H1 (cell line): Measurements from ENCODE around the gene CPM. TPM values are rescaled to one million over a fixed set of nuclear protein-coding genes. Genes with fewer than 3 reads are reported as not detected.

Source experiments
- CTCF ChIA-PET: fragments of 300-600 bp; sonication (Branson Sonifier 250); formaldehyde crosslinking; loops from one replicate; lab custom pipeline; 2021; ENCODE audit not compliant: partially characterized antibody; lab: Charles Lee
- POLR2A ChIA-PET: fragments of 300-600 bp; sonication (Branson Sonifier 250); formaldehyde crosslinking; loops from one replicate; lab custom pipeline; 2021; ENCODE audit warnings: inconsistent platforms; ENCODE audit not compliant: partially characterized antibody; lab: Charles Lee
- DNase-seq, 2 experiments: peaks; one replicate each; pipeline versions ENCODE4 v3.0.0 to v3.0.0-alpha.2; 2010 to 2022; ENCODE audit warnings: low spot score in 2 of 2, low read depth in 1 of 2, mixed read lengths in 1 of 2
- FAIRE-seq: peaks from 2 replicates; lab custom pipeline; 2011; peaks lifted over from hg19 to GRCh38; lab: Jason Lieb, UNC
- H2AFZ ChIP-seq: 2 replicates; pipeline ENCODE4 v1.8.1; 2012; ENCODE audit warnings: low read length, inconsistent platforms
- H2AK5ac ChIP-seq: 2 replicates; pipeline ENCODE4 v1.6.1; 2013; ENCODE audit warnings: low read depth, low read length
- H2BK120ac ChIP-seq: replicated peaks from 2 replicates; pipeline ENCODE3; 2013; ENCODE audit warnings: low read depth, low read length, inconsistent platforms
- H2BK12ac ChIP-seq: 2 replicates; pipeline ENCODE4 v1.6.1; 2013; ENCODE audit warnings: low read depth, low read length
- H2BK15ac ChIP-seq: 2 replicates; pipeline ENCODE4 v1.6.1; 2013; ENCODE audit warnings: low read length
- H2BK20ac ChIP-seq: 2 replicates; pipeline ENCODE4 v1.6.1; 2013; ENCODE audit warnings: low read length
- H2BK5ac ChIP-seq: 2 replicates; pipeline ENCODE4 v1.6.1; 2013; ENCODE audit warnings: low read depth, low read length
- H3K14ac ChIP-seq: 2 replicates; pipeline ENCODE4 v1.6.1; 2013; ENCODE audit warnings: inconsistent platforms; ENCODE audit not compliant: insufficient read length
- H3K18ac ChIP-seq: 2 replicates; pipeline ENCODE4 v1.6.1; 2013; ENCODE audit warnings: low read length; ENCODE audit errors: extremely low read depth
- H3K23ac ChIP-seq: 2 replicates; pipeline ENCODE4 v1.6.1; 2013; ENCODE audit warnings: inconsistent platforms; ENCODE audit not compliant: insufficient read length
- H3K23me2 ChIP-seq: 2 replicates; pipeline ENCODE4 v1.6.1; 2013; ENCODE audit warnings: low read depth, low read length
- H3K27ac ChIP-seq: 2 replicates; pipeline ENCODE4 v1.6.1; 2011; ENCODE audit warnings: low read depth, low read length, inconsistent platforms
- H3K27me3 ChIP-seq, 4 experiments: replicated peaks in 1 of 4; 1 replicate in 1 of 4; 2 replicates in 3 of 4; pipeline versions ENCODE4 v1.6.1 to v1.8.1; 2011 to 2013; ENCODE audit warnings: low read length in 3 of 4, mild to moderate bottlenecking in 3 of 4, inconsistent platforms in 2 of 4, mixed read lengths in 2 of 4, moderate library complexity in 1 of 4; ENCODE audit not compliant: control insufficient read depth in 3 of 4, insufficient read depth in 3 of 4; ENCODE audit errors: extremely low read depth in 1 of 4
- H3K36me3 ChIP-seq, 4 experiments: 2 replicates each; pipeline versions ENCODE4 v1.6.1 to v1.8.1; 2011 to 2013; ENCODE audit warnings: mild to moderate bottlenecking in 4 of 4, low read length in 3 of 4, moderate library complexity in 2 of 4, control low read depth in 1 of 4, inconsistent platforms in 1 of 4; ENCODE audit not compliant: insufficient read depth in 4 of 4, control insufficient read depth in 2 of 4
- H3K4ac ChIP-seq: replicated peaks from 2 replicates; pipeline ENCODE3; 2013; ENCODE audit warnings: low read length, low read depth, mixed read lengths, inconsistent platforms; ENCODE audit not compliant: insufficient read length
- H3K4me1 ChIP-seq, 4 experiments: replicated peaks in 1 of 4; 1 replicate in 1 of 4; 2 replicates in 3 of 4; pipeline versions ENCODE4 v1.6.1 to v1.8.1; 2011 to 2013; ENCODE audit warnings: low read length in 3 of 4, inconsistent platforms in 2 of 4, mixed read lengths in 1 of 4; ENCODE audit not compliant: insufficient read depth in 4 of 4, control insufficient read depth in 3 of 4
- H3K4me2 ChIP-seq, 2 experiments: 2 replicates each; pipeline versions ENCODE4 v1.6.1 to v1.8.1; 2011 to 2013; ENCODE audit warnings: low read depth in 2 of 2, low read length in 2 of 2, control low read depth in 1 of 2, inconsistent platforms in 1 of 2, mild to moderate bottlenecking in 1 of 2; ENCODE audit not compliant: insufficient read depth in 1 of 2
- H3K4me3 ChIP-seq, 4 experiments: fragments of 200-600, 300-600 bp in 1 of 4; sonication (generic), shearing (Covaris generic), sonication (Bioruptor Twin) in 1 of 4; 2 replicates each; pipeline versions ENCODE4 v1.5.1 to v1.8.1; 2011 to 2016; ENCODE audit warnings: low read length in 4 of 4, low read depth in 3 of 4, control low read depth in 2 of 4, inconsistent platforms in 2 of 4, mild to moderate bottlenecking in 2 of 4, mixed read lengths in 1 of 4, moderate library complexity in 1 of 4; ENCODE audit not compliant: insufficient read depth in 2 of 4; ENCODE audit errors: extremely low read depth in 1 of 4
- H3K56ac ChIP-seq: replicated peaks from 2 replicates; pipeline ENCODE3; 2013; ENCODE audit warnings: low read depth, mild to moderate bottlenecking, mixed read lengths, low read length, inconsistent platforms; ENCODE audit not compliant: insufficient read length
- H3K79me1 ChIP-seq: 2 replicates; pipeline ENCODE4 v1.6.1; 2013; ENCODE audit warnings: low read depth, low read length, control low read depth
- H3K79me2 ChIP-seq, 2 experiments: 2 replicates each; pipeline versions ENCODE4 v1.6.1 to v1.8.1; 2012 to 2013; ENCODE audit warnings: low read length in 2 of 2, mild to moderate bottlenecking in 2 of 2, inconsistent platforms in 1 of 2; ENCODE audit not compliant: insufficient read depth in 2 of 2, control insufficient read depth in 1 of 2
- H3K9ac ChIP-seq, 4 experiments: replicated peaks in 1 of 4; 1 replicate in 1 of 4; 2 replicates in 3 of 4; pipeline versions ENCODE4 v1.6.1 to v1.8.1; 2011 to 2013; ENCODE audit warnings: low read depth in 3 of 4, low read length in 3 of 4, control low read depth in 2 of 4, mild to moderate bottlenecking in 2 of 4, moderate library complexity in 2 of 4, inconsistent platforms in 1 of 4; ENCODE audit errors: extremely low read depth in 1 of 4
- H3K9me3 ChIP-seq, 2 experiments: 2 replicates each; pipeline versions ENCODE4 v1.6.1 to v1.8.1; 2012 to 2013; ENCODE audit warnings: mild to moderate bottlenecking in 2 of 2, moderate library complexity in 2 of 2, control low read depth in 1 of 2, inconsistent platforms in 1 of 2, low read depth in 1 of 2, low read length in 1 of 2, mixed read lengths in 1 of 2; ENCODE audit not compliant: insufficient read depth in 2 of 2
- H4K20me1 ChIP-seq, 2 experiments: replicated peaks in 1 of 2; 2 replicates each; pipeline versions ENCODE3 to v1.8.1; 2011 to 2013; ENCODE audit warnings: inconsistent platforms in 2 of 2, low read length in 2 of 2, mild to moderate bottlenecking in 1 of 2; ENCODE audit not compliant: insufficient read depth in 2 of 2, control insufficient read depth in 1 of 2
- H4K5ac ChIP-seq: 2 replicates; pipeline ENCODE4 v1.6.1; 2013; ENCODE audit warnings: low read length, low read depth, mixed read lengths, inconsistent platforms; ENCODE audit not compliant: insufficient read length
- H4K8ac ChIP-seq: 2 replicates; pipeline ENCODE4 v1.8.0; 2013; ENCODE audit warnings: mild to moderate bottlenecking, moderate library complexity, low read length, inconsistent platforms; ENCODE audit not compliant: insufficient read depth; ENCODE audit errors: extremely low read depth
- H4K91ac ChIP-seq: replicated peaks from 2 replicates; pipeline ENCODE3; 2013; ENCODE audit warnings: low read length, mixed read lengths, inconsistent platforms; ENCODE audit not compliant: insufficient read length
- JUN ChIP-seq: IDR thresholded peaks from 2 replicates; pipeline ENCODE4 v1.6.1; 2011; ENCODE audit warnings: low read depth, mild to moderate bottlenecking, improper control_type of control experiment, low read length
- JUND ChIP-seq: IDR thresholded peaks from 2 replicates; pipeline ENCODE4 v1.6.1; 2011; ENCODE audit warnings: mild to moderate bottlenecking, improper control_type of control experiment, low read length
- NANOG ChIP-seq: IDR thresholded peaks from 2 replicates; pipeline ENCODE4 v1.6.1; 2011; ENCODE audit warnings: low read length, low read depth, mild to moderate bottlenecking, inconsistent platforms; ENCODE audit not compliant: insufficient read depth, poor library complexity, severe bottlenecking
- SP4 ChIP-seq: IDR thresholded peaks from 2 replicates; pipeline ENCODE4 v1.6.1; 2012; ENCODE audit warnings: low read length, inconsistent platforms
- WGBS, 2 experiments: shearing (Covaris generic) in 1 of 2; methylation state at CpG; one replicate each; pipeline versions ENCODE4 v1.1.6 to v1.1.7; 2013 to 2015; ENCODE audit warnings: low lambda C conversion rate in 2 of 2, mixed read lengths in 2 of 2, inconsistent platforms in 1 of 2, low coverage in 1 of 2, missing lambda C conversion rate in 1 of 2; ENCODE audit not compliant: insufficient replicate concordance in 2 of 2, insufficient coverage in 1 of 2, insufficient read length in 1 of 2; ENCODE audit errors: extremely low coverage in 1 of 2, missing lambda C conversion rate in 1 of 2; 5-methylcytosine and 5-hydroxymethylcytosine counted together
- polyA plus RNA-seq, 7 experiments: library from polyadenylated mRNA; depleted of rRNA in 3 of 7; stranded (reverse) in 5 of 7; unstranded in 2 of 7; fragments of >200 nt in 5 of 7; fragments of 200-250 nt in 2 of 7; gene quantifications; 1 replicate in 5 of 7; 2 replicates in 1 of 7; 4 replicates in 1 of 7; pipeline versions ENCODE4 v1.2.1 to v1.2.3, GENCODE V29; 2011 to 2013; ENCODE audit warnings: missing spikeins in 2 of 7, mixed read lengths in 2 of 7
- total RNA-seq: library from RNA; stranded (reverse); fragmentation: NEBNext Ultra II Directional; extraction: Animal tissue kit (Norgen Biotek cat#: 25700); gene quantifications from 2 replicates; pipeline ENCODE4 v1.2.1, GENCODE V29; 2021

The CPM gene
- total and polyA plus RNA-seq, 2 of the 8 experiments (the other 6 are each of a cell fraction or from before 2014, with no cell fraction given), result 0.33 to 3.1 TPM

- no peaks in the 10 kb centered on the region for H4K20me1 ChIP-seq
- H2AFZ ChIP-seq, result no peak overlapping the region
- H3K23ac ChIP-seq, result no peak overlapping the region
- H3K9me3 ChIP-seq, result peaks cover 0 to 4% of the 10 kb centered on the region in 2 experiments; a peak in 1 of 4 replicates
- H4K8ac ChIP-seq, result no peak overlapping the region
- no peak overlapping the region for H3K27ac ChIP-seq
- DNase-seq (no peak), FAIRE-seq (no peak)
- no peak overlapping the region for H3K14ac ChIP-seq
- H3K4ac ChIP-seq, result no peak overlapping the region
- H3K27me3 ChIP-seq, result no peaks in the 10 kb centered on the region
- no peaks in the 10 kb centered on the region for H3K4me1 ChIP-seq
- H3K79me1 ChIP-seq, result no peaks in the 10 kb centered on the region
- no peak overlapping the region for H4K5ac ChIP-seq
- H2BK12ac ChIP-seq, result no peak overlapping the region
- no peak overlapping the region for H3K4me2 ChIP-seq
- CTCF ChIA-PET, result interaction anchor here (0.8 kb wide), 1 partner anchor 191 kb away, joined by 3 read pairs; no protein-coding TSS in a partner anchor
- H3K36me3 ChIP-seq, result no peaks in the 10 kb centered on the region
- no peaks in the 10 kb centered on the region for H3K23me2 ChIP-seq
- H2BK5ac ChIP-seq, result no peak overlapping the region
- no peak overlapping the region for H3K4me3 ChIP-seq
- H3K18ac ChIP-seq, result no peak overlapping the region
- H3K9ac ChIP-seq, result no peak overlapping the region
- POLR2A ChIA-PET, result no interaction called here
- no peak overlapping the region for H2AK5ac ChIP-seq
- 89% methylated on average over 4 of the region's 4 CpGs; no CpG with 5 or more reads in 1 of the 2 experiments for WGBS, 2 experiments
- H2BK120ac ChIP-seq, result no peak overlapping the region
- no peak for TF ChIP-seq NANOG
- no peak for TF ChIP-seq SP4
- TF ChIP-seq JUND, result no peak
- no peak for TF ChIP-seq JUN
- no peak overlapping the region for H4K91ac ChIP-seq
- no peak overlapping the region for H3K56ac ChIP-seq
- H2BK15ac ChIP-seq, result no peak overlapping the region
- no peaks in the 10 kb centered on the region for H3K79me2 ChIP-seq
- no peak overlapping the region for H2BK20ac ChIP-seq
Observed at GRCh38 chr12:68878846-68879245, 54.1 kb downstream of the CPM start.
